HAP-1 (cell line): Measurements from ENCODE around the gene PDE4C.

Experiments
- DNase-seq, 2 experiments: peaks; one replicate each; pipeline ENCODE4 v3.0.0-alpha.2; 2016 to 2020; ENCODE audit warnings: low spot score in 2 of 2
- H3K27me3 ChIP-seq: fragments of 250-450 bp; sonication (Bioruptor Pico); 2 replicates; pipeline ENCODE4 v1.5.1; 2020; ENCODE audit warnings: low read depth, mild to moderate bottlenecking, moderate library complexity
- H3K36me3 ChIP-seq: fragments of 250-450 bp; sonication (Bioruptor Pico); replicated peaks from 2 replicates; pipeline ENCODE4 v1.5.1; 2020; ENCODE audit warnings: mild to moderate bottlenecking
- H3K4me1 ChIP-seq: fragments of 250-450 bp; sonication (Bioruptor Pico); 2 replicates; pipeline ENCODE4 v1.5.1; 2020; ENCODE audit warnings: mild to moderate bottlenecking
- H3K4me3 ChIP-seq: fragments of 250-450 bp; sonication (Bioruptor Pico); 2 replicates; pipeline ENCODE4 v1.5.1; 2020; ENCODE audit warnings: mild to moderate bottlenecking, moderate library complexity
- H3K9me3 ChIP-seq: fragments of 250-450 bp; sonication (Bioruptor Pico); 2 replicates; pipeline ENCODE4 v1.5.1; 2020; ENCODE audit warnings: mild to moderate bottlenecking, moderate library complexity
- in situ Hi-C: fragments of 300-500 bp; cut with MboI; formaldehyde crosslinking; loops from 3 replicates; pipeline ENCODE4 v1.14.3; 2020; ENCODE audit warnings: low sequenced_read_pairs, inconsistent platforms, mixed read lengths

PDE4C gene

GRCh38 chr19:18245297-18245696 lies 19.1 kb upstream of the PDE4C start:
- Histone ChIP-seq H3K4me1 (no peaks in the 10 kb centered on the region), H3K36me3 (no peaks in the 10 kb centered on the region), H3K4me3 (no peak overlapping the region), H3K27me3 (no peaks in the 10 kb centered on the region), H3K9me3 (no peaks in the 10 kb centered on the region)
- in situ Hi-C loops, result no loop called here
- DNase-seq, result no peak

- peaks cover 7% of the 10 kb centered on the region for H3K27me3 ChIP-seq
- in situ Hi-C loops, result no loop called here
- no peaks in the 10 kb centered on the region for H3K4me1 ChIP-seq
- no peaks in the 10 kb centered on the region for H3K9me3 ChIP-seq
- H3K4me3 ChIP-seq, result no peak overlapping the region
- no peaks in the 10 kb centered on the region for H3K36me3 ChIP-seq
- peak in 1 of 2 experiments; percentile 26 for DNase-seq
Measured at GRCh38 chr19:18239303-18239702, 13.1 kb upstream of the PDE4C start.

- peaks cover 16% of the 10 kb centered on the region for H3K27me3 ChIP-seq
- no peak overlapping the region for H3K4me3 ChIP-seq
- peaks cover 5% of the 10 kb centered on the region for H3K9me3 ChIP-seq
- DNase-seq, result no peak
- no peaks in the 10 kb centered on the region for H3K36me3 ChIP-seq
- in situ Hi-C loops, result no loop called here
- no peaks in the 10 kb centered on the region; the same call in 1 of the 2 replicates for H3K4me1 ChIP-seq
Measured at GRCh38 chr19:18234194-18234593, 8.0 kb upstream of the PDE4C start.

- H3K4me1 ChIP-seq, result no peaks in the 10 kb centered on the region; the same call in 1 of the 2 replicates
- peak; percentile 34 to 86 for DNase-seq
- no peak overlapping the region for H3K4me3 ChIP-seq
- peaks cover 5% of the 10 kb centered on the region for H3K9me3 ChIP-seq
- in situ Hi-C loops, result no loop called here
- H3K27me3 ChIP-seq, result peaks cover 13% of the 10 kb centered on the region
- H3K36me3 ChIP-seq, result no peaks in the 10 kb centered on the region
Measured at GRCh38 chr19:18233224-18233825, 7.1 kb upstream of the PDE4C start.

GRCh38 chr19:18232540-18233223 lies 6.4 kb upstream of the PDE4C start:
- no peak for DNase-seq
- no peaks in the 10 kb centered on the region; the same call in 1 of the 2 replicates for H3K4me1 ChIP-seq
- H3K9me3 ChIP-seq, result peaks cover 5% of the 10 kb centered on the region
- no peaks in the 10 kb centered on the region for H3K36me3 ChIP-seq
- in situ Hi-C loops, result no loop called here
- no peak overlapping the region for H3K4me3 ChIP-seq
- peaks cover 13% of the 10 kb centered on the region for H3K27me3 ChIP-seq

GRCh38 chr19:18231775-18232174 lies 5.5 kb upstream of the PDE4C start:
- no peaks in the 10 kb centered on the region; the same call in 1 of the 2 replicates for H3K4me1 ChIP-seq
- in situ Hi-C loops, result no loop called here
- H3K27me3 ChIP-seq, result peaks cover 13% of the 10 kb centered on the region
- no peaks in the 10 kb centered on the region for H3K36me3 ChIP-seq
- no peak for DNase-seq
- peaks cover 5% of the 10 kb centered on the region for H3K9me3 ChIP-seq
- no peak overlapping the region for H3K4me3 ChIP-seq

GRCh38 chr19:18230941-18231734 lies 4.9 kb upstream of the PDE4C start:
- peaks cover 5% of the 10 kb centered on the region for H3K9me3 ChIP-seq
- peaks cover 13% of the 10 kb centered on the region for H3K27me3 ChIP-seq
- H3K4me1 ChIP-seq, result no peaks in the 10 kb centered on the region; the same call in 1 of the 2 replicates
- in situ Hi-C loops, result no loop called here
- DNase-seq, result no peak
- H3K4me3 ChIP-seq, result no peak overlapping the region
- H3K36me3 ChIP-seq, result no peaks in the 10 kb centered on the region

- in situ Hi-C loops, result no loop called here
- Histone ChIP-seq H3K4me1 (no peaks in the 10 kb centered on the region; the same call in 1 of the 2 replicates), H3K4me3 (no peak overlapping the region), H3K9me3 (peaks cover 5% of the 10 kb centered on the region), H3K27me3 (peaks cover 13% of the 10 kb centered on the region), H3K36me3 (no peaks in the 10 kb centered on the region)
- DNase-seq, result no peak
Measured at GRCh38 chr19:18229915-18230314, 3.7 kb upstream of the PDE4C start.

- Histone ChIP-seq H3K4me3 (no peak overlapping the region), H3K9me3 (peaks cover 5% of the 10 kb centered on the region), H3K27me3 (peaks cover 13% of the 10 kb centered on the region), H3K36me3 (no peaks in the 10 kb centered on the region), H3K4me1 (no peaks in the 10 kb centered on the region; the same call in 1 of the 2 replicates)
- in situ Hi-C loops, result no loop called here
- no peak for DNase-seq
Measured at GRCh38 chr19:18229474-18229873, 3.2 kb upstream of the PDE4C start.

GRCh38 chr19:18227781-18228271 lies 1.6 kb upstream of the PDE4C start:
- DNase-seq, result no peak
- Histone ChIP-seq H3K9me3 (no peaks in the 10 kb centered on the region), H3K27me3 (peaks cover 13% of the 10 kb centered on the region), H3K4me3 (no peak overlapping the region), H3K4me1 (peaks cover 5% of the 10 kb centered on the region), H3K36me3 (no peaks in the 10 kb centered on the region)
- in situ Hi-C loops, result no loop called here

- H3K4me1 ChIP-seq, result peaks cover 5% of the 10 kb centered on the region
Measured at GRCh38 chr19:18226956-18227780, 930 bp upstream of the PDE4C start.

GRCh38 chr19:18225355-18225701 lies 910 bp downstream of the PDE4C start:
- no peak overlapping the region for H3K4me3 ChIP-seq
- no peaks in the 10 kb centered on the region for H3K9me3 ChIP-seq
- DNase-seq, result no peak
- no peaks in the 10 kb centered on the region for H3K36me3 ChIP-seq
- H3K4me1 ChIP-seq, result peaks cover 5% of the 10 kb centered on the region
- H3K27me3 ChIP-seq, result peaks cover 4% of the 10 kb centered on the region
- in situ Hi-C loops, result no loop called here

More at GRCh38 chr19:18226956-18227780, 930 bp upstream of the PDE4C start:
- Histone ChIP-seq H3K27me3 (peaks cover 12% of the 10 kb centered on the region), H3K36me3 (no peaks in the 10 kb centered on the region), H3K9me3 (no peaks in the 10 kb centered on the region), H3K4me3 (no peak overlapping the region)
- DNase-seq, result no peak
- in situ Hi-C loops, result no loop called here
